Panc1 (cell line): ENCODE measurements around the gene RHBDL1. TPM values are rescaled to one million over a fixed set of nuclear protein-coding genes. Genes with fewer than 3 reads are reported as not detected.
"Not testable (repeated sequence)": the region's sequence is repeated elsewhere in the genome, so short reads cannot be mapped to it uniquely, and the experiment has no call there.

Source experiments
- ATAC-seq: fragments of 200-7000 bp; cut with Tn5 transposase; 2 replicates; pipeline ENCODE4 v1.9.1; 2020; ENCODE audit warnings: mild to moderate bottlenecking, moderate library complexity
- BruUV-seq: library from RNA; stranded (reverse); fragments of 400-500 nt; replicated peaks from 2 replicates; lab custom pipeline; 2021; lab: Mats Ljungman, UMichigan
- CTCF ChIA-PET: fragments of 300-600 bp; sonication (Branson Sonifier 250); formaldehyde crosslinking; loops from one replicate; lab custom pipeline; 2022; ENCODE audit warnings: antibody characterized with exemption; lab: Charles Lee
- POLR2A ChIA-PET: fragments of 300-600 bp; sonication (Branson Sonifier 250); formaldehyde crosslinking; loops from one replicate; lab custom pipeline; 2022; ENCODE audit warnings: antibody characterized with exemption; lab: Charles Lee
- DNase-seq: peaks from one replicate; pipeline ENCODE4 v3.0.0-alpha.2; 2010; ENCODE audit warnings: low read depth, low spot score
- H3K27ac ChIP-seq: 2 replicates; pipeline ENCODE4 v1.5.1; 2011; ENCODE audit warnings: mild to moderate bottlenecking, low read length, inconsistent platforms
- H3K27me3 ChIP-seq: fragments of 200-500 bp; sonication (Bioruptor generic); 2 replicates; pipeline ENCODE4 v1.6.0; 2014; ENCODE audit warnings: low read length, inconsistent platforms; ENCODE audit not compliant: control insufficient read depth, insufficient read depth
- H3K36me3 ChIP-seq: fragments of 200-500 bp; sonication (Bioruptor generic); 2 replicates; pipeline ENCODE4 v1.5.1; 2014; ENCODE audit warnings: inconsistent platforms, mild to moderate bottlenecking, low read length, moderate library complexity; ENCODE audit not compliant: control insufficient read depth, insufficient read depth
- H3K4me1 ChIP-seq: 2 replicates; pipeline ENCODE4 v1.5.1; 2011; ENCODE audit warnings: inconsistent platforms, mild to moderate bottlenecking, low read length, moderate library complexity; ENCODE audit not compliant: control insufficient read depth, insufficient read depth
- H3K4me3 ChIP-seq, 2 experiments: 2 replicates each; pipeline ENCODE4 v1.5.1; 2011 to 2012; ENCODE audit warnings: low read depth in 2 of 2, low read length in 2 of 2, mild to moderate bottlenecking in 2 of 2, inconsistent platforms in 1 of 2, moderate library complexity in 1 of 2
- H3K9me3 ChIP-seq: fragments of 200-500 bp; sonication (Bioruptor generic); 2 replicates; pipeline ENCODE4 v1.5.1; 2014; ENCODE audit warnings: low read depth, mild to moderate bottlenecking, inconsistent platforms, low read length, moderate library complexity; ENCODE audit not compliant: control insufficient read depth, insufficient read depth
- POLR2AphosphoS5 ChIP-seq: IDR thresholded peaks from 2 replicates; pipeline ENCODE4 v1.6.1; 2012; ENCODE audit warnings: mild to moderate bottlenecking, low read depth, low read length, moderate library complexity
- SIN3A ChIP-seq: IDR thresholded peaks from 2 replicates; pipeline ENCODE4 v1.6.1; 2012; ENCODE audit warnings: low read depth, mild to moderate bottlenecking, low read length, moderate library complexity, borderline replicate concordance; ENCODE audit not compliant: insufficient read depth
- TCF7L2 ChIP-seq: IDR thresholded peaks from 2 replicates; pipeline ENCODE4 v1.6.1; 2011; ENCODE audit warnings: mild to moderate bottlenecking, low read depth, low read length, inconsistent platforms
- in situ Hi-C: cut with HindIII; loops from 2 replicates; pipeline ENCODE4 v1.10.0; 2016; ENCODE audit warnings: low sequenced_read_pairs, low pct_unique_long_range_greater_than_20kb
- intact Hi-C: fragments of 100-400 bp; cut with micrococcal nuclease; formaldehyde crosslinking; loops from one replicate; pipeline ENCODE4 v1.10.0; 2022; ENCODE audit not compliant: unreplicated experiment
- total RNA-seq: library from RNA; stranded (reverse); gene quantifications from one replicate; pipeline ENCODE4 v1.2.1, GENCODE V29; 2021; ENCODE audit not compliant: unreplicated experiment
- TF ChIP-seq, protein P1 (sequence below): fragments of 450-650 bp; IDR thresholded peaks from 2 replicates; pipeline ENCODE4 v1.5.1; 2017; ENCODE audit warnings: mild to moderate bottlenecking
- TF ChIP-seq, protein P2 (sequence below), 2 experiments: IDR thresholded peaks; 2 replicates each; pipeline ENCODE4 v1.6.1; 2011 to 2012; ENCODE audit warnings: low read depth in 2 of 2, control low read depth in 1 of 2, low read length in 1 of 2, mild to moderate bottlenecking in 1 of 2, moderate library complexity in 1 of 2; ENCODE audit not compliant: insufficient read depth in 1 of 2

Gene RHBDL1
- total RNA-seq, 1 experiment from 2014 or later: 6.6 TPM

- ChIA-PET CTCF (interaction anchor here (0.8 to 1.6 kb wide), 4 partner anchors 9 to 73 kb away, joined by 3 to 7 read pairs (median 6); partner anchors contain the start of gene ANTKMT), POLR2A (interaction anchor here (1.2 kb wide), 1 partner anchor 10 kb away, joined by 5 read pairs; no protein-coding TSS in a partner anchor)
- in situ Hi-C loops: no loop called here
- no peak overlapping the region for H3K4me3 ChIP-seq
- no peaks in the 10 kb centered on the region for H3K9me3 ChIP-seq
- no peaks in the 10 kb centered on the region; the same call in 1 of the 2 replicates for H3K36me3 ChIP-seq
- BruUV-seq: no TSS peak
- H3K4me1 ChIP-seq: peaks cover 43% of the 10 kb centered on the region
- no peaks in the 10 kb centered on the region for H3K27me3 ChIP-seq
- TF ChIP-seq SIN3A (no peak), TCF7L2 (no peak), POLR2AphosphoS5 (peak; percentile 7; the same call in 1 of the 2 replicates)
- TF ChIP-seq, protein P1, sequence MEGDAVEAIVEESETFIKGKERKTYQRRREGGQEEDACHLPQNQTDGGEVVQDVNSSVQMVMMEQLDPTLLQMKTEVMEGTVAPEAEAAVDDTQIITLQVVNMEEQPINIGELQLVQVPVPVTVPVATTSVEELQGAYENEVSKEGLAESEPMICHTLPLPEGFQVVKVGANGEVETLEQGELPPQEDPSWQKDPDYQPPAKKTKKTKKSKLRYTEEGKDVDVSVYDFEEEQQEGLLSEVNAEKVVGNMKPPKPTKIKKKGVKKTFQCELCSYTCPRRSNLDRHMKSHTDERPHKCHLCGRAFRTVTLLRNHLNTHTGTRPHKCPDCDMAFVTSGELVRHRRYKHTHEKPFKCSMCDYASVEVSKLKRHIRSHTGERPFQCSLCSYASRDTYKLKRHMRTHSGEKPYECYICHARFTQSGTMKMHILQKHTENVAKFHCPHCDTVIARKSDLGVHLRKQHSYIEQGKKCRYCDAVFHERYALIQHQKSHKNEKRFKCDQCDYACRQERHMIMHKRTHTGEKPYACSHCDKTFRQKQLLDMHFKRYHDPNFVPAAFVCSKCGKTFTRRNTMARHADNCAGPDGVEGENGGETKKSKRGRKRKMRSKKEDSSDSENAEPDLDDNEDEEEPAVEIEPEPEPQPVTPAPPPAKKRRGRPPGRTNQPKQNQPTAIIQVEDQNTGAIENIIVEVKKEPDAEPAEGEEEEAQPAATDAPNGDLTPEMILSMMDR: peak; percentile 98
- ATAC-seq (peak; percentile 56), DNase-seq (no peak)
- H3K27ac ChIP-seq: peak overlapping the region; percentile 63
- intact Hi-C loops: no loop called here
Measured at GRCh38 chr16:711548-712320, 36.3 kb downstream of the RHBDL1 start.

GRCh38 chr16:712740-713250 is 37.3 kb downstream of the RHBDL1 start:
- in situ Hi-C loops, BruUV-seq, H3K4me3 ChIP-seq, H3K36me3 ChIP-seq, intact Hi-C loops, H3K9me3 ChIP-seq, H3K27me3 ChIP-seq: not testable (repeated sequence)
- CTCF ChIA-PET: interaction anchor here (0.8 to 1.6 kb wide), 4 partner anchors 8 to 72 kb away, joined by 3 to 7 read pairs (median 6); partner anchors contain the start of gene ANTKMT
- peak overlapping the region; percentile 60 for H3K27ac ChIP-seq
- H3K4me1 ChIP-seq: peaks cover 48% of the 10 kb centered on the region
- POLR2A ChIA-PET: interaction anchor here (0.5 to 1.2 kb wide), 2 partner anchors 9 to 268 kb away, joined by 5 to 8 read pairs; partner anchors contain the start of gene SOX8
- TF ChIP-seq, protein P1: peak; percentile 89
- peak; percentile 57; the same call in 1 of the 2 replicates for TF ChIP-seq POLR2AphosphoS5
- DNase-seq (peak; percentile 99), ATAC-seq (peak; percentile 59)

DNA sequence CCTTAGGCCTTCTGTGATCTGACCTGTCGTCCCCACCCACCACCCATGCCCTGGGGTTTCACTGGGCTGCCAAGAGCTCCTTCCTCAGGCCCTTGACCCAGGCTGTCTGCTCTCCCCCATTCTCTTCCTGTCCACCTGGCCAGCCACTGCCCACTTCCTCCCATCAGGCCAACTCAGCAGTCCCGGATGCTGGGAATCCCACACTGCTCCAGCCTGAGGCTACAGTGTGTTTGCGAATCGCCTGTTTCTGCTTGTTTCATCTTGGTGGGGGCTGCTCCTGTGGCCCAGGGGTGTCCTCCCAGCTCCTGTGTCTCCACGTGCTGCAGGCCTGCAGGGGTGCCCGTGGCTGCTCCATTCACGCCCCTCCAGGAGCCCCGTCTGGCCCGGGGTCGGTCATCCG is 38.6 kb downstream of the RHBDL1 start:
- no peaks in the 10 kb centered on the region for H3K9me3 ChIP-seq
- in situ Hi-C loops: no loop called here
- intact Hi-C loops: no loop called here
- POLR2A ChIA-PET: interaction anchor here (0.8 kb wide), 1 partner anchor 10 kb away, joined by 3 read pairs; no protein-coding TSS in a partner anchor
- CTCF ChIA-PET: no interaction called here
- H3K4me1 ChIP-seq: peaks cover 61% of the 10 kb centered on the region
- H3K27ac ChIP-seq: peak overlapping the region; percentile 94
- no peaks in the 10 kb centered on the region; the same call in 1 of the 2 replicates for H3K36me3 ChIP-seq
- no peaks in the 10 kb centered on the region for H3K27me3 ChIP-seq
- H3K4me3 ChIP-seq: peak overlapping the region; percentile 37 to 58
- TF ChIP-seq, protein P1: no peak
- TF ChIP-seq SIN3A: no peak
- TF ChIP-seq TCF7L2: no peak
- TF ChIP-seq POLR2AphosphoS5: no peak
- TF ChIP-seq, protein P2, sequence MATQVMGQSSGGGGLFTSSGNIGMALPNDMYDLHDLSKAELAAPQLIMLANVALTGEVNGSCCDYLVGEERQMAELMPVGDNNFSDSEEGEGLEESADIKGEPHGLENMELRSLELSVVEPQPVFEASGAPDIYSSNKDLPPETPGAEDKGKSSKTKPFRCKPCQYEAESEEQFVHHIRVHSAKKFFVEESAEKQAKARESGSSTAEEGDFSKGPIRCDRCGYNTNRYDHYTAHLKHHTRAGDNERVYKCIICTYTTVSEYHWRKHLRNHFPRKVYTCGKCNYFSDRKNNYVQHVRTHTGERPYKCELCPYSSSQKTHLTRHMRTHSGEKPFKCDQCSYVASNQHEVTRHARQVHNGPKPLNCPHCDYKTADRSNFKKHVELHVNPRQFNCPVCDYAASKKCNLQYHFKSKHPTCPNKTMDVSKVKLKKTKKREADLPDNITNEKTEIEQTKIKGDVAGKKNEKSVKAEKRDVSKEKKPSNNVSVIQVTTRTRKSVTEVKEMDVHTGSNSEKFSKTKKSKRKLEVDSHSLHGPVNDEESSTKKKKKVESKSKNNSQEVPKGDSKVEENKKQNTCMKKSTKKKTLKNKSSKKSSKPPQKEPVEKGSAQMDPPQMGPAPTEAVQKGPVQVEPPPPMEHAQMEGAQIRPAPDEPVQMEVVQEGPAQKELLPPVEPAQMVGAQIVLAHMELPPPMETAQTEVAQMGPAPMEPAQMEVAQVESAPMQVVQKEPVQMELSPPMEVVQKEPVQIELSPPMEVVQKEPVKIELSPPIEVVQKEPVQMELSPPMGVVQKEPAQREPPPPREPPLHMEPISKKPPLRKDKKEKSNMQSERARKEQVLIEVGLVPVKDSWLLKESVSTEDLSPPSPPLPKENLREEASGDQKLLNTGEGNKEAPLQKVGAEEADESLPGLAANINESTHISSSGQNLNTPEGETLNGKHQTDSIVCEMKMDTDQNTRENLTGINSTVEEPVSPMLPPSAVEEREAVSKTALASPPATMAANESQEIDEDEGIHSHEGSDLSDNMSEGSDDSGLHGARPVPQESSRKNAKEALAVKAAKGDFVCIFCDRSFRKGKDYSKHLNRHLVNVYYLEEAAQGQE (IDR thresholded peaks at IDR 0.05; ENCODE audit: insufficient read depth in 1 of 2, low read depth in 2 of 2, low read length in 1 of 2): no peak
- BruUV-seq: no TSS peak
- ATAC-seq (peak; percentile 6), DNase-seq (no peak)
